Stimulated activated CD4-positive, alpha-beta T cell treated with anti-CD3 and anti-CD28 coated beads, Interleukin-12 subunit alpha, Interleukin-12 subunit beta, amount 100 ng/mL, for 4 hours (primary cell): ENCODE results near the gene RAF1.

ENCODE experiments used
- DNase-seq: peaks from one replicate; pipeline ENCODE4 v3.0.0-alpha.2; 2020

RAF1 gene

GRCh38 chr3:12588039-12589009, 75.6 kb downstream of the RAF1 start:
- no peak for DNase-seq

GRCh38 chr3:12586403-12586802, 77.5 kb downstream of the RAF1 start:
- no peak for DNase-seq

- no peak for DNase-seq
Measured at GRCh38 chr3:12585970-12586369, 77.9 kb downstream of the RAF1 start.

GRCh38 chr3:12585181-12585580, 78.7 kb downstream of the RAF1 start:
- DNase-seq, result no peak

GRCh38 chr3:12584083-12584482, 79.8 kb downstream of the RAF1 start:
- no peak for DNase-seq

GRCh38 chr3:12583280-12583679, 80.6 kb downstream of the RAF1 start:
- DNase-seq, result no peak

GRCh38 chr3:12582730-12583129, 81.2 kb downstream of the RAF1 start:
- DNase-seq, result no peak

GRCh38 chr3:12579905-12580304, 84.0 kb downstream of the RAF1 start:
- no peak for DNase-seq

- DNase-seq, result no peak
Measured at GRCh38 chr3:12579456-12579855, 84.5 kb downstream of the RAF1 start.

GRCh38 chr3:12578742-12579141, 85.2 kb downstream of the RAF1 start:
- no peak for DNase-seq

GRCh38 chr3:12577379-12577778, 86.5 kb downstream of the RAF1 start:
- no peak for DNase-seq

GRCh38 chr3:12574661-12575060, 89.3 kb downstream of the RAF1 start:
- DNase-seq, result no peak

GRCh38 chr3:12574131-12574530, 89.8 kb downstream of the RAF1 start:
- no peak for DNase-seq

GRCh38 chr3:12571986-12572385, 91.9 kb downstream of the RAF1 start:
- no peak for DNase-seq

GRCh38 chr3:12569836-12570235, 94.1 kb downstream of the RAF1 start:
- DNase-seq, result no peak

- no peak for DNase-seq
Measured at GRCh38 chr3:12568747-12569146, 95.2 kb downstream of the RAF1 start.

GRCh38 chr3:12566976-12567375, 96.9 kb downstream of the RAF1 start:
- no peak for DNase-seq

- no peak for DNase-seq
Measured at GRCh38 chr3:12562451-12562850, 101.5 kb downstream of the RAF1 start.

GRCh38 chr3:12561397-12561796, 102.5 kb downstream of the RAF1 start:
- no peak for DNase-seq

- no peak for DNase-seq
Measured at GRCh38 chr3:12560505-12561190, 103.3 kb downstream of the RAF1 start.

- no peak for DNase-seq
Measured at GRCh38 chr3:12559520-12559919, 104.4 kb downstream of the RAF1 start.

GRCh38 chr3:12558706-12559105, 105.2 kb downstream of the RAF1 start:
- DNase-seq, result no peak

GRCh38 chr3:12557473-12558100, 106.3 kb downstream of the RAF1 start:
- DNase-seq, result no peak
